ENCODE data around the gene HEATR1.
"Not testable (repeated sequence)": the region's sequence is repeated elsewhere in the genome, so short reads cannot be mapped to it uniquely, and the experiment has no call there.

Gene HEATR1

DNA sequence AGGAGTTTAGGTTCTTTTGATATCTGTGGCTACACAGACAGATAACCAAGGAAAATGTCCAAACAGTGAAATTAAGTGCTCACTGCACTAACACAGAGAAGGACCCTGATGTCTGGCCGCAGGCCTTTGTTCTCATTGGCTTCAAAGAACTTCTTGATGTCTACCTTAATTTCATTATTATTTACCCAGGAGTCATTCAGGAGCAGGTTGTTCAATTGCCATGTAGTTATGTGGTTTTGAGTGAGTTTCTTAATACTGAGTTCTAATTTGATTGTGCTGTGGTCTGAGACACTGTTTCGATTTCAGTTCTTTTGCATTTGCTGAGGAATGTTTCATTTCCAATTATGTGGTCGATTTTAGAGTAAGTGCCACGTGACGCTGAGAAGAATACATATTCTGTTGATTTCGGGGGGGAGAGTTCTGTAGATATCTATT lies 95.7 kb downstream of the HEATR1 start:
- no peak for DNase-seq

DNA sequence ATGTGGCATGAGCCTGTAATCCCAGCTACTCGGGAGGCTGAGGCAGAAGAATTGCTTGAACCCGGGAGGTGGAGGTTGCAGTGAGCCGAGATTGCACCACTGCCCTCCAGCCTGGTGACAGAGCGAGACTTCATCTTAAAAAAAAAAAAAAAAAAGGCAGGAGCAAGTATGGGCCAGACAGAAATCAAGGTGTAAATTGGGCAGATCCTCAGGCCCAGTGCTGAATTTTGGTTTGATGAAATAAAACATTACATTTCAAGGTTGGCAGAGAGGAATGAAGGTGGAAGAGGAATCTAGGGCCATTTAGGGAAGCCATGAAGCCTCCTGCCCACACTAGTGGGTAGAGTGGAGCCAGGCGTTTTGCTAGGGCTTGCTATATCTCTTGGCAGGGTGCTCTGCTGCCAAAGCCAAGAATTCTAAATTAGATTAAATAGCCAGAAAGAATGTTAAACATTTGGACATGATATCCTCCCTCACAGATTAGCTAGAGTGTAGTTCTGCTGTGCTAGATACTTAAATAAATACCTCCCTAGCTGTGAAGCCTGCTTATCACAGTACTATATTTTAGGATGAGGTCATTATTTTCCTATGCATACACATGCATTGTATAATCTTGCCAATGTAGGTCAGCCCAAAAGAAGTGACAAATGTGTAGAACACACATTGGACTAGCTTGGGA lies 97.2 kb downstream of the HEATR1 start:
- no peak for DNase-seq

DNA sequence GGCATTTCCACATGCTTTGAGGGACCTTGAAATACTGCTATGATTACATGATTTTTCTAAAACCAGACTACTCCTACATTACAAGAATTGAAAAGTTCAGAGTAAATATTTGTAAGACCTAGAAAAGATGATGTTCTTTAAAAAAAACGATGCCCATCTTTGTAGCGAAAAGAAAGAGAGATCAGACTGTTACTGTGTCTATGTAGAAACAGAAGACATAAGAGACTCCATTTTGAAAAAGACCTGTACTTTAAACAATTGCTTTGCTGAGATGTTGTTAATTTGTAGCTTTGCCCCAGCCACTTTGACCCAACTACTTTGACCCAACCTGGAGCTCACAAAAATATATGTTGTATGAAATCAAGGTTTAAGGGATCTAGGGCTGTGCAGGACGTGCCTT lies 100.0 kb downstream of the HEATR1 start:
- not testable (repeated sequence) for DNase-seq

DNA sequence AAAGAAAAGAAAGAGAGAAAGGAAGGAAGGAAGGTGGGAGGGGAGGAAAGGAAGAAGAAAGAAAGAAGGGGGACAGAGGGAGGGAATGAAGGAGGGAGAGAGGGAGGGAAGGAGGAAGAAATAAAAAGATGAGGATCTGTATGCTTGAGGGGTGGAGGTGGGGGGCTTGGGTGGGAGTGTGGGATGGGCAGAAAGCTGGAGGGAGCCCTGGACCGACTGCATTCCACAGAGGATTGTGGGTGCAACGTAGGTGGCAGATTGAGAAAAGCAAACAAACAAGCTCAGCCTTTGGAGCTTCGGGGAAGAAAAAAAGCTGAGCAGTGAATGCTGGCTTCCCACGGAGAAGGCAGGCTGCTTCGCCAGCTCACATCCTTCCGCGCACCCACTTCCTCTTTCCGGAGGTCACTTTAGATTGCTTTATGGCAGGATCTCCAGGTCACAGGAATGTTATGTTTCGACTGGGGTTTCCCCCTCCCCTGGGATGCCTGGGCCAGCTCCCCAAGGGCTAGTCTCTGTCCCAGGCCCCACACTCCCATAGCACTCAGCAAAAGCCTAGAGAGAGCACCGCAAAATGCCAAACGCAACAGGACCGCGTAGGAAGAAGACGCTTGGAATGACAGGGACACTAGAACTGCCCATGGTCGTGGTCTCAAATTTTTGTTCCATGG lies 101.2 kb downstream of the HEATR1 start:
- DNase-seq = peak; percentile 81 to 93

DNA sequence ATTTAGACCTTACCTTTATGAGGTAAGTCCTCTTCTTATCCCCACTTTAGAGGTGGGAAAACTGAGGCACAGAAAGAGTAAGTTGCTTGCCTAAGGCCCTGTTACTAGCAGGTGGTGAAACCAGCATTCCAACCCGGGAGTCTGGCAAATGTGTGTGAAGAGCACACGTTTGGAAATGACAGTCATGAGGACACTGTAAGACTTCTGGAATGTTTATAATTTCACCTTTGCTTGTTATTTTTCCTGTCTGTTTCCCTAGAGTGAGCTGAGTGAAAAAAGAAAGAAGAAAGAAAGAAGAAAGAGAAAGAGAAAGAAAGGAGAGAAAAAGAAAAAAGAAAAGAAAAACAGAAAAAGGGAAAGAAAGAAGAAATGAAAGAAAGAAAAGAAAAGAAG lies 101.7 kb downstream of the HEATR1 start:
- DNase-seq = no peak

DNA sequence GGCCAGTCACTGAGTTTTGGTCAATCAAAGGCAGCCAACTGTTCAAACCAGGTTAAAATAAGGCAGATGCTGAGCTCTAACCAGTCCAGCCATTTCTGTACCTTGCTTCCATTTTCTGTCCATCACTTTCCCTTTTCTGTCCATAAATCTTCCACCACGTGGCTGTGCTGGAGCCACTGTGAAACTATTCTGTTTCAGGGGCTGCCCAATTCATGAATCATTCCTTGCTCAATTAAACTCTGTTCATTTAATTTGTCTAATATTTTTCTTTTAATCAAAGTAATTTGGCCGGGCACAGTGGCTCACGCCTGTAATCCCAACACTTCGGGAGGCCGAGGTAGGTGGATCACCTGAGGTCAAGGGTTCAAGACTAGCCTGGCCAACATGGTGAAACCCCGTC lies 103.2 kb downstream of the HEATR1 start:
- no peak for DNase-seq
